WTC11 (cell line): ENCODE results near the gene CCDC137. TPM values are rescaled to one million over a fixed set of nuclear protein-coding genes. Genes with fewer than 3 reads are reported as not detected.

Experiments used
- ATAC-seq: fragments of 200-7000 bp; cut with Tn5 transposase; 2 replicates; pipeline ENCODE4 v1.10.0; 2021; ENCODE audit warnings: mild to moderate bottlenecking, moderate library complexity
- CTCF ChIA-PET: fragments of 300-600 bp; sonication (Branson Sonifier 250); formaldehyde crosslinking; loops from one replicate; lab custom pipeline; 2021; ENCODE audit warnings: antibody characterized with exemption; lab: Charles Lee
- POLR2A ChIA-PET: fragments of 350-600 bp; sonication (Branson Sonifier 250); formaldehyde crosslinking; loops from one replicate; lab custom pipeline; 2021; ENCODE audit warnings: antibody characterized with exemption; lab: Charles Lee
- DNase-seq: peaks from one replicate; pipeline ENCODE4 v3.0.0; 2021; ENCODE audit warnings: low spot score
- H3K27ac Mint-ChIP-seq: 2 replicates; pipeline ENCODE4 v1.8.0; 2021; ENCODE audit warnings: mixed read lengths
- H3K27me3 Mint-ChIP-seq: 2 replicates; pipeline ENCODE4 v1.8.0; 2021; ENCODE audit warnings: low read depth, mild to moderate bottlenecking, moderate library complexity, mixed read lengths
- H3K36me3 Mint-ChIP-seq: 2 replicates; pipeline ENCODE4 v1.8.0; 2021; ENCODE audit warnings: mixed read lengths
- H3K4me1 Mint-ChIP-seq: 2 replicates; pipeline ENCODE4 v1.8.0; 2022; ENCODE audit warnings: mixed read lengths
- H3K4me3 Mint-ChIP-seq: 2 replicates; pipeline ENCODE4 v1.8.0; 2021; ENCODE audit warnings: mild to moderate bottlenecking, moderate library complexity, mixed read lengths
- H3K9me3 Mint-ChIP-seq: 2 replicates; pipeline ENCODE4 v1.8.0; 2021; ENCODE audit warnings: mixed read lengths
- ATF1 ChIP-seq: sonication (generic); formaldehyde crosslinking; IDR thresholded peaks from 2 replicates; pipeline ENCODE4 v1.8.1; 2023; ENCODE audit warnings: mild to moderate bottlenecking, moderate library complexity, missing genetic modification reagents
- GABPB1 ChIP-seq: sonication (generic); formaldehyde crosslinking; IDR thresholded peaks from 2 replicates; pipeline ENCODE4 v1.8.1; 2023; ENCODE audit warnings: mild to moderate bottlenecking, missing genetic modification reagents
- GTF2I ChIP-seq: fragments of 250-450 bp; sonication (Bioruptor Pico); conservative IDR thresholded peaks from 2 replicates; pipeline ENCODE4 v1.4.0; 2021; ENCODE audit warnings: mild to moderate bottlenecking
- HMGA2 ChIP-seq: fragments of 250-450 bp; sonication (Bioruptor Pico); IDR thresholded peaks from 2 replicates; pipeline ENCODE4 v1.4.0; 2021; ENCODE audit warnings: mild to moderate bottlenecking, moderate library complexity
- HMGXB4 ChIP-seq: sonication (generic); formaldehyde crosslinking; IDR thresholded peaks from 2 replicates; pipeline ENCODE4 v1.8.1; 2023; ENCODE audit warnings: mild to moderate bottlenecking, moderate library complexity, missing genetic modification reagents
- MXD4 ChIP-seq: fragments of 250-450 bp; sonication (Bioruptor Pico); IDR thresholded peaks from 2 replicates; pipeline ENCODE4 v1.8.0; 2021; ENCODE audit warnings: mild to moderate bottlenecking, moderate library complexity, borderline replicate concordance
- NFYB ChIP-seq: sonication (generic); formaldehyde crosslinking; conservative IDR thresholded peaks from 2 replicates; pipeline ENCODE4 v1.8.0; 2022; ENCODE audit warnings: low read depth, missing genetic modification reagents
- NR2C2 ChIP-seq: sonication (generic); formaldehyde crosslinking; IDR thresholded peaks from 2 replicates; pipeline ENCODE4 v1.8.0; 2022; ENCODE audit warnings: mild to moderate bottlenecking, missing genetic modification reagents
- NR3C1 ChIP-seq: sonication (generic); formaldehyde crosslinking; conservative IDR thresholded peaks from 2 replicates; pipeline ENCODE4 v1.8.1; 2023; ENCODE audit warnings: low read depth, mild to moderate bottlenecking, missing genetic modification reagents
- RELA ChIP-seq: sonication (generic); formaldehyde crosslinking; IDR thresholded peaks from 2 replicates; pipeline ENCODE4 v1.8.1; 2022; ENCODE audit warnings: missing genetic modification reagents, mild to moderate bottlenecking, borderline replicate concordance
- SMAD3 ChIP-seq: sonication (generic); formaldehyde crosslinking; IDR thresholded peaks from 2 replicates; pipeline ENCODE4 v1.8.0; 2022; ENCODE audit warnings: missing genetic modification reagents, mild to moderate bottlenecking, borderline replicate concordance
- TCF7 ChIP-seq: sonication (generic); formaldehyde crosslinking; IDR thresholded peaks from 2 replicates; pipeline ENCODE4 v1.8.0; 2022; ENCODE audit warnings: mild to moderate bottlenecking, low read depth, missing genetic modification reagents, moderate library complexity
- TP53 ChIP-seq: sonication (generic); formaldehyde crosslinking; IDR thresholded peaks from 2 replicates; pipeline ENCODE4 v1.8.1; 2023; ENCODE audit warnings: mild to moderate bottlenecking, missing genetic modification reagents
- ZBTB21 ChIP-seq: sonication (generic); formaldehyde crosslinking; IDR thresholded peaks from 2 replicates; pipeline ENCODE4 v1.8.1; 2023; ENCODE audit warnings: mild to moderate bottlenecking, missing genetic modification reagents, borderline replicate concordance
- ZNF263 ChIP-seq: sonication (generic); formaldehyde crosslinking; IDR thresholded peaks from 2 replicates; pipeline ENCODE4 v1.8.1; 2022; ENCODE audit warnings: low read depth, mild to moderate bottlenecking, moderate library complexity, missing genetic modification reagents
- ZNF423 ChIP-seq: fragments of 250-450 bp; sonication (Bioruptor Pico); IDR thresholded peaks from 2 replicates; pipeline ENCODE4 v2.1.2; 2022; ENCODE audit warnings: mild to moderate bottlenecking, moderate library complexity
- total RNA-seq: library from RNA; stranded (reverse); gene quantifications from 3 replicates; pipeline ENCODE4 v1.2.3, GENCODE V29; 2021
- TF ChIP-seq, protein P1 (sequence below): fragments of 250-450 bp; sonication (Bioruptor Pico); IDR thresholded peaks from 2 replicates; pipeline ENCODE4 v1.9.0; 2021; ENCODE audit warnings: mild to moderate bottlenecking, borderline replicate concordance
- TF ChIP-seq, protein P2 (sequence below): sonication (generic); formaldehyde crosslinking; conservative IDR thresholded peaks from 2 replicates; pipeline ENCODE4 v1.8.1; 2023; ENCODE audit warnings: mild to moderate bottlenecking, low read depth, missing genetic modification reagents, moderate library complexity
- TF ChIP-seq, protein P3 (sequence below): sonication (generic); formaldehyde crosslinking; IDR thresholded peaks from 2 replicates; pipeline ENCODE4 v1.8.1; 2023; ENCODE audit warnings: mild to moderate bottlenecking, missing genetic modification reagents
- TF ChIP-seq, protein P4 (sequence below): sonication (generic); formaldehyde crosslinking; IDR thresholded peaks from 2 replicates; pipeline ENCODE4 v1.8.1; 2022; ENCODE audit warnings: low read depth, missing genetic modification reagents, borderline replicate concordance

CCDC137 gene
- total RNA-seq, 1 experiment from 2014 or later = 36.8 TPM

DNA sequence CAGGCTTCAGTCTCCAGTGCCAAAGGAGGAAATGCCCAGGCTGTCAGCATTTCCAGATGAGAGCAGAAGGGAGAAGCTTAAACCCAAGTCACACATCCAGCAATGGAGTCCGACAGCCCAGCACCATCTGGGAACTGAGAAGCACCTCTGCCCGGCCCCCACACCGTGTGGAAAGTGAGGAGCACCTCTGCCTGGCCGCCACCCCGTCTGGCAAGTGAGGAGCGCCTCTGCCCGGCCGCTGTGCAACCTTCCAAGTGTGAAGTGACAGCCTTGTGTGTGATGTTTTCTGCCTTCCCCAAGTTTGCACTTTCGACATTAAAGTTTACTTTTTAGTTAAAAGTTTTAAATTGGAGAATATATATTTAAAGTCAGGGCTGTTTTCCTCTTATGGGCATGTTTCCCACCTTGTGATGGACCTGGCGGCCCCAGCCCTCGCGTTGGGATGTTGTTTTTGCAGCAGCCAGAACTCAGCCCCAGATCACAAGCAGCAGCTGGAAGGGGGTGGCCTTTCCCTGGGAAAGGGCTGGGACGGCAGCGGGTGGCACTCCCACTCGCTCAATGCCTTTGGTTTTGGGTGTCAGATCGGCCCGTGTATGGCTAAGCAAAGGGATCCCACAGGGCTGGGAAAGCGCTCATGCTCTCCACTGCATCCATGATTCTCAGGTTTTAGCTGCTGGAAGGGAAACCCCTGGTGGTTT lies 7.2 kb downstream of the CCDC137 start:
- Mint-ChIP-seq H3K27me3 (no peaks in the 10 kb centered on the region), H3K36me3 (peaks cover 44% of the 10 kb centered on the region), H3K4me1 (no peaks in the 10 kb centered on the region), H3K4me3 (no peak overlapping the region), H3K9me3 (no peaks in the 10 kb centered on the region), H3K27ac (no peak overlapping the region)
- no peak for ATAC-seq
- TF ChIP-seq NR3C1 (CRISPR knock-in tag) (no peak), SMAD3 (CRISPR knock-in tag) (no peak), MXD4 (CRISPR knock-in tag) (no peak), ZNF423 (no peak), TP53 (CRISPR knock-in tag) (no peak), HMGXB4 (CRISPR knock-in tag) (no peak), HMGA2 (CRISPR knock-in tag) (no peak), ZNF263 (CRISPR knock-in tag) (no peak), ATF1 (no peak), GABPB1 (CRISPR knock-in tag) (no peak), RELA (no peak), GTF2I (CRISPR knock-in tag) (no peak), NFYB (CRISPR knock-in tag) (no peak), ZBTB21 (no peak), NR2C2 (no peak), TCF7 (CRISPR knock-in tag) (no peak)
- TF ChIP-seq, protein P1, sequence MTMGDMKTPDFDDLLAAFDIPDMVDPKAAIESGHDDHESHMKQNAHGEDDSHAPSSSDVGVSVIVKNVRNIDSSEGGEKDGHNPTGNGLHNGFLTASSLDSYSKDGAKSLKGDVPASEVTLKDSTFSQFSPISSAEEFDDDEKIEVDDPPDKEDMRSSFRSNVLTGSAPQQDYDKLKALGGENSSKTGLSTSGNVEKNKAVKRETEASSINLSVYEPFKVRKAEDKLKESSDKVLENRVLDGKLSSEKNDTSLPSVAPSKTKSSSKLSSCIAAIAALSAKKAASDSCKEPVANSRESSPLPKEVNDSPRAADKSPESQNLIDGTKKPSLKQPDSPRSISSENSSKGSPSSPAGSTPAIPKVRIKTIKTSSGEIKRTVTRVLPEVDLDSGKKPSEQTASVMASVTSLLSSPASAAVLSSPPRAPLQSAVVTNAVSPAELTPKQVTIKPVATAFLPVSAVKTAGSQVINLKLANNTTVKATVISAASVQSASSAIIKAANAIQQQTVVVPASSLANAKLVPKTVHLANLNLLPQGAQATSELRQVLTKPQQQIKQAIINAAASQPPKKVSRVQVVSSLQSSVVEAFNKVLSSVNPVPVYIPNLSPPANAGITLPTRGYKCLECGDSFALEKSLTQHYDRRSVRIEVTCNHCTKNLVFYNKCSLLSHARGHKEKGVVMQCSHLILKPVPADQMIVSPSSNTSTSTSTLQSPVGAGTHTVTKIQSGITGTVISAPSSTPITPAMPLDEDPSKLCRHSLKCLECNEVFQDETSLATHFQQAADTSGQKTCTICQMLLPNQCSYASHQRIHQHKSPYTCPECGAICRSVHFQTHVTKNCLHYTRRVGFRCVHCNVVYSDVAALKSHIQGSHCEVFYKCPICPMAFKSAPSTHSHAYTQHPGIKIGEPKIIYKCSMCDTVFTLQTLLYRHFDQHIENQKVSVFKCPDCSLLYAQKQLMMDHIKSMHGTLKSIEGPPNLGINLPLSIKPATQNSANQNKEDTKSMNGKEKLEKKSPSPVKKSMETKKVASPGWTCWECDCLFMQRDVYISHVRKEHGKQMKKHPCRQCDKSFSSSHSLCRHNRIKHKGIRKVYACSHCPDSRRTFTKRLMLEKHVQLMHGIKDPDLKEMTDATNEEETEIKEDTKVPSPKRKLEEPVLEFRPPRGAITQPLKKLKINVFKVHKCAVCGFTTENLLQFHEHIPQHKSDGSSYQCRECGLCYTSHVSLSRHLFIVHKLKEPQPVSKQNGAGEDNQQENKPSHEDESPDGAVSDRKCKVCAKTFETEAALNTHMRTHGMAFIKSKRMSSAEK (CRISPR knock-in tag) = no peak
- TF ChIP-seq, protein P2, sequence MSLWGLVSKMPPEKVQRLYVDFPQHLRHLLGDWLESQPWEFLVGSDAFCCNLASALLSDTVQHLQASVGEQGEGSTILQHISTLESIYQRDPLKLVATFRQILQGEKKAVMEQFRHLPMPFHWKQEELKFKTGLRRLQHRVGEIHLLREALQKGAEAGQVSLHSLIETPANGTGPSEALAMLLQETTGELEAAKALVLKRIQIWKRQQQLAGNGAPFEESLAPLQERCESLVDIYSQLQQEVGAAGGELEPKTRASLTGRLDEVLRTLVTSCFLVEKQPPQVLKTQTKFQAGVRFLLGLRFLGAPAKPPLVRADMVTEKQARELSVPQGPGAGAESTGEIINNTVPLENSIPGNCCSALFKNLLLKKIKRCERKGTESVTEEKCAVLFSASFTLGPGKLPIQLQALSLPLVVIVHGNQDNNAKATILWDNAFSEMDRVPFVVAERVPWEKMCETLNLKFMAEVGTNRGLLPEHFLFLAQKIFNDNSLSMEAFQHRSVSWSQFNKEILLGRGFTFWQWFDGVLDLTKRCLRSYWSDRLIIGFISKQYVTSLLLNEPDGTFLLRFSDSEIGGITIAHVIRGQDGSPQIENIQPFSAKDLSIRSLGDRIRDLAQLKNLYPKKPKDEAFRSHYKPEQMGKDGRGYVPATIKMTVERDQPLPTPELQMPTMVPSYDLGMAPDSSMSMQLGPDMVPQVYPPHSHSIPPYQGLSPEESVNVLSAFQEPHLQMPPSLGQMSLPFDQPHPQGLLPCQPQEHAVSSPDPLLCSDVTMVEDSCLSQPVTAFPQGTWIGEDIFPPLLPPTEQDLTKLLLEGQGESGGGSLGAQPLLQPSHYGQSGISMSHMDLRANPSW (CRISPR knock-in tag) = no peak
- TF ChIP-seq, protein P3, sequence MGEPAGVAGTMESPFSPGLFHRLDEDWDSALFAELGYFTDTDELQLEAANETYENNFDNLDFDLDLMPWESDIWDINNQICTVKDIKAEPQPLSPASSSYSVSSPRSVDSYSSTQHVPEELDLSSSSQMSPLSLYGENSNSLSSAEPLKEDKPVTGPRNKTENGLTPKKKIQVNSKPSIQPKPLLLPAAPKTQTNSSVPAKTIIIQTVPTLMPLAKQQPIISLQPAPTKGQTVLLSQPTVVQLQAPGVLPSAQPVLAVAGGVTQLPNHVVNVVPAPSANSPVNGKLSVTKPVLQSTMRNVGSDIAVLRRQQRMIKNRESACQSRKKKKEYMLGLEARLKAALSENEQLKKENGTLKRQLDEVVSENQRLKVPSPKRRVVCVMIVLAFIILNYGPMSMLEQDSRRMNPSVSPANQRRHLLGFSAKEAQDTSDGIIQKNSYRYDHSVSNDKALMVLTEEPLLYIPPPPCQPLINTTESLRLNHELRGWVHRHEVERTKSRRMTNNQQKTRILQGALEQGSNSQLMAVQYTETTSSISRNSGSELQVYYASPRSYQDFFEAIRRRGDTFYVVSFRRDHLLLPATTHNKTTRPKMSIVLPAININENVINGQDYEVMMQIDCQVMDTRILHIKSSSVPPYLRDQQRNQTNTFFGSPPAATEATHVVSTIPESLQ (CRISPR knock-in tag) = no peak
- TF ChIP-seq, protein P4, sequence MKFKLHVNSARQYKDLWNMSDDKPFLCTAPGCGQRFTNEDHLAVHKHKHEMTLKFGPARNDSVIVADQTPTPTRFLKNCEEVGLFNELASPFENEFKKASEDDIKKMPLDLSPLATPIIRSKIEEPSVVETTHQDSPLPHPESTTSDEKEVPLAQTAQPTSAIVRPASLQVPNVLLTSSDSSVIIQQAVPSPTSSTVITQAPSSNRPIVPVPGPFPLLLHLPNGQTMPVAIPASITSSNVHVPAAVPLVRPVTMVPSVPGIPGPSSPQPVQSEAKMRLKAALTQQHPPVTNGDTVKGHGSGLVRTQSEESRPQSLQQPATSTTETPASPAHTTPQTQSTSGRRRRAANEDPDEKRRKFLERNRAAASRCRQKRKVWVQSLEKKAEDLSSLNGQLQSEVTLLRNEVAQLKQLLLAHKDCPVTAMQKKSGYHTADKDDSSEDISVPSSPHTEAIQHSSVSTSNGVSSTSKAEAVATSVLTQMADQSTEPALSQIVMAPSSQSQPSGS = no peak
- CTCF ChIA-PET = no interaction called here
- DNase-seq = no peak
- POLR2A ChIA-PET = no interaction called here
